NCI-H446 (cell line): Measurements from ENCODE around the gene TAF11L3.
"Not testable (repeated sequence)": the region's sequence is repeated elsewhere in the genome, so short reads cannot be mapped to it uniquely, and the experiment has no call there.

Experiments
- DNase-seq, 2 experiments: peaks; one replicate each; lab custom pipeline; 2025; lab: John Stamatoyannopoulos, UW

Gene TAF11L3

DNA sequence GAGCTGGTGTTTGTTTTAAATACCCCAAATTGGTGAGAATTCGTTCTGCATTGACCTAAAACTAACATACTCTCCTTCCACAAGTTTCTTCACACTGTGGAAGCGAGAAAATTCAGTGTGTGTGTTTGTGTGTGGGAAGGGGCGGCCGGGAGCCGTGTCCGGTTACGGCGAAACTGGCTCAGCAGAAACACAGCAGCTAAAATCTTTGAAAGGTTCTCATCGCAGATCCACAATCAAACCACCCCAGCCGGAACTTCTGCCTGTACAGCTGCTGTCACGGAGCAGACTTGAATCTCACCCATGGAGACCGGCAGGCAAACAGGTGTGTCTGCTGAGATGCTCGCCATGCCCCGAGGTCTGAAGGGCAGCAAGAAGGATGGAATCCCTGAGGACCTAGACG, at the start of gene TAF11L3:
Gene TAF11L3, plus strand, starts transcription at position 301 of the 400 bp plus-strand sequence.
- not testable (repeated sequence) for DNase-seq

DNA sequence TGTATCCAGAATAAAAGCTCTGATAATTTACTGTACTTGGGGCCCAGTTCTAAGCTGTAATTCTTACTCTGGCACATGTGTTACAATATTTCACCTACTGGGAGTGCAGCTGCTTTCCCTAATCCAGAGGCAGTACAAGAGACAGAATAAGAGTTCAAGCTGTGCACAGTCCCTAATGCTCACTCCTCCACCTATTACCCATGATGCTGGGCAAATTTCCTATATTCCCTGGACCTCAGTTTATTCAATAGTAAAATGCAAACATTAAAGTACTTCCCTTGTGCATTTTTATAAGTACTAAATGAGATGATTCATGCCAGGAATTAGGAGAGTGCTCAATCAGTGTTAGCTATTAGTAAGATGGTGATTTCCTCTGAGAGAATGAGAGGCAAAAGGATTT, 48.1 kb upstream of the TAF11L3 start:
- DNase-seq, result no peak

DNA sequence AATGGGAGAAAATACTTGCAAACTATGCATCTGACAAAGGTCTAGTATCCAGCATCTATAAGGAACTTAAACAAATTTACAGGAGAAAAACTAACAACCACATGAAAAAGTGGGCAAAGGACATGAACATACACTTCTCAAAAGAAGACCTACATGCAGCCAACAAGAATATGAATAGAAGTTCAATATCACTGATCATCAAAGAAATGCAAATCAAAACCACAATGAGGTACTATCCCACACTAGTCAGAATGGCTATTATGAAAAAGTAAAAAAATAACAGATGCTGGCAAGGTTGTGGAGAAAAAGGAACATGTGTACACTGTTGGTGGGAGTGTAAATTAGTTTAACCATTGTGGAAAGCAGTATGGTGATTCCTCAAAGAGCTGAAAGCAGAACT, 43.1 kb upstream of the TAF11L3 start:
- DNase-seq, result not testable (repeated sequence)

DNA sequence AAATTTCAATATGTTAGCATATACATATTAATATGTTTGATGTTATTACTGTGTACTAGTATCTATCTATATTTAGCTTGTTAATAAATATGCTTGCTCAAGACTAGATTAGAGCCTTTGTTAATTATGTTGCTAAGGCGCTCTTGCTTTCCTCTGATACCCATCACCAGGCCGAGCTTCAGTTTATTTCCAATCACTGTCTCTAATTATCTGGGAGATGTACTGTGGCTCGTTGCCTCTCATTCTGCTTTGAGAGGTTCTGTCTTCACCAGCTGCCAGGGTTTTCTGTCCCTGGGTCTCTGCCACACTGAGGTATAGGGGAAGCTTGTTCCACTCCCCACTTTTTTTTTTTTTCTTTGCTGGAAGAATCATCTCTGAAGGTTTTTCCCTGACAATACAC, 41.1 kb upstream of the TAF11L3 start:
- DNase-seq, result peak in 1 of 2 experiments; percentile 26

DNA sequence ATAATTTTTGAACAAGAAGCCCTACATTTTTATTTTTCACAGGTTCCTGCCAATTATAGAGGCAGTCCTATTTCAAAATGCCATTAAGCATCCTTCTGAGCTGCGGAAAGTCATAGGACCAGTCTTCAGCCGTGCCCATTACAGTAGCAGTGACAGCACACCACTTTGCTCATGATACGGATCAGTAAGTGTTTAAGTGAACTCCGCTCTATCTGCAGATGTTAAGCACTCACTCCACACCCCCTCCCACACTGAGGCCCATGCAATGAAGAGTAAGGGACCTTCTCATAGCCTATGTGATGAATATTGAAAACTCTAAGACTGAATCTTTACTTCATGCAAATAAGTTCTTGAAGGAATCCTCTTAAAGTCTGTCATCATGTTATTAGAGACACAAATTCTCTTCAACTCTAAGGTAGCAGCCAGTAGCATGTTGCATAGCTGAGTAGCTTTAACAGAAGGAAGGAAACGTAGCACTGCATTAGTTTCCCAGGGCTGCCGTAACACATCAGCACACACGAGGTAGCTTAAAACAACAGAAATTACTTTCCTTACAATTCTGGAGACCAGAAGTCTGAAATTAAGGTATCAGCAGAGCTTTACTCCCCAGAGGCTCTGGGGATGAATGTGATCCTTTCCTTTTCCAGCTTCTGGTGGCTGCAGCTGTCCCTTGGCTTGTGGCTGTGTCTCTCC, 40.4 kb upstream of the TAF11L3 start:
- no peak for DNase-seq

DNA sequence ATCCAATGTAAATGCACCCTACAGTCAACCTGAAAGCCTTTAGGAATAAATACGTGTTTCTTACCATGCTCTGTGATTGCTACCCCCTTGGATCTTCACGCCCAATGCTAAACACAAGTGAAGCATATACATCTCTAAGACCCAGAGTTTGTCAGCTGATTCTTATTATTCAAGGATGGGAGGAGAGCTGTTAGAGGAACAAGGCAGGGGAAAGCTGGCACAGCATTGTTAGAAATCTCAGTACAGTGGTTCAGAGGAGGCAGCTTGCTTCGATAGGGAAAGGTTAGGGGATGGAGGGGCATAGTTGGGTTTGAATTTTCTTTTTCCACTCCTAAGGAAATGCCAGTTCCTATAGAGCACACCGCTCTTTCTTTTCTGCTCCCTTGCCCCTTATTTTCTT, 36.8 kb upstream of the TAF11L3 start:
- DNase-seq, result peak in 1 of 2 experiments; percentile 24

DNA sequence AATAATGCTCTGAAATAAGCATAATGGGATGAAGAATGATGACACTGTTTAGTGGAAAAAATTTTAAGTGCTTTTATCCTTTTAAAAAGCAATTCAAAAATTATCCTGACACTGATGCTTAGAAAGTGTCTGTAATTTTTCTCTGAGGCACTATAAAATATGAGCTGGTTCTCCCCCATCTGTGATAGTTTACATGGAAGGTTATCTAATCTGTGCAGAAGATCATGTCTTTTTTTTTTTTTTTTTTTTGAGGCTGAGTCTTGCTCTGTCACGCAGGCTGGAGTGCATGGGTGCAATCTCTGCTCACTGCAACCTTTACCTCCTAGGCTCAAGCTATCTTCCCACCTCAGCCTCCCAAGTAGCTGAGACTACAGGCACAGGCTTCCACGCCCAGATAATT, 35.4 kb upstream of the TAF11L3 start:
- DNase-seq, result no peak

DNA sequence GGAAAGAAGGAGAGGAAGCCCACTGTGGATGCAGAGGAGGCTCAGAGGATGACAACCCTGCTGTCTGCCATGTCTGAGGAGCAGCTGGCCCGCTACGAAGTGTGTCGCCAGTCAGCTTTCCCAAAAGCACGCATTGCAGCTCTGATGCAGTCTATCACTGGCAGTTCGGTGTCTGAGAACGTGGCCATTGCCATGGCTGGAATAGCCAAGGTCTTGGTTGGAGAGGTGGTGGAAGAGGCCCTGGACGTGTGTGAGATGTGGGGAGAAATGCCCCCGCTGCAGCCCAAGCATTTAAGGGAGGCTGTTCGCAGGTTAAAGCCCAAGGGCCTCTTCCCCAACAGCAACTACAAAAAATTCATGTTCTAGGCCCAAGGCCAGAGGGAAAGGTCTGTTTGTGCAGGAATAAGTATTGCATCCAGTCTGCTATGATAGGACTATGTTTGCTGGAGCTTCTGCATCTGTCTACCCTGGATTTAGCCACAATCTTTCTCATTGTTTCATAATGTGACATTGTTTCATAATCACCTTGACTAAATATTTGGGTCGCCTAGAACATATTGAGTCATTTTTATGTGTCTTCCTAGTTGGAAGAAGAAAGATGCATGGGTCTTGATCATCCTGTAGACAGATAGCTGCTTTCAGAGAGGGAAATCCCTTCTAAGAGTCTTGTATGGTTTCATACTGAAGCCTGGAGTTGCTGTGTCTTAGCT, 31.5 kb upstream of the TAF11L3 start:
- not testable (repeated sequence) for DNase-seq

DNA sequence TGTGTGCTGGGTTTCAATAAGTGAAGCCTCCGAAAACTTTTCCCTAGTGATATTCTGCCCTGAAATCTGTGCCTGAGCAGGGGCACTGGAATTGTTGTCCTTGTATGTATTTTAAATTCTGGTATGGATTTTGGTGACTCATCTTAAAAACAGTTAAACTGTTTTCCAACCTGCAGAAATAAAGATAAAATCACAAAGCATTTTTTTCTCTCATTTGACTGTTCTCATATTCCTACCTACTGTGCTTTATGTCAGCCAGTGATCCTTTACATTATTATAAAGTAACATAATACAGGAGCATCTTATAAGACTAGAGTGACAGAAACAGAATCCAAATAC, 31.0 kb upstream of the TAF11L3 start:
- DNase-seq, result no peak

DNA sequence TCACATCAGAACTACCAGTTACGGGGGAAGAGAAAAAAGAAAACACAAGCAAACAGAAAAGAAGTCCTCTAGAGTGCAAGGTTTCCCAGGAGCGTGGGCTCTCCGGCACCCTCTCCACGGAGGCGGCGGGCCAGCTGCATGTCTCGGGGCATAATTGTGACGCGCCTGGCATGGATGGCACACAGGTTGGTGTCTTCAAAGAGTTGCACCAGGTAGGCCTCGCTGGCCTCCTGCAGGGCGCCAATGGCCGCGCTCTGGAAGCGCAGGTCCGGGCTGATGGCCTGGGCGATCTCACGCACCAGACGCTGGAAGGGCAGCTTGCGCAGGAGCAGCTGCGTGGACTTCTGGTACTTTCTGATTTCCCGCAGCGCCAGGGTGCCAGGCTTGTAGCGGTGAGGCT, 26.9 kb upstream of the TAF11L3 start:
- not testable (repeated sequence) for DNase-seq

DNA sequence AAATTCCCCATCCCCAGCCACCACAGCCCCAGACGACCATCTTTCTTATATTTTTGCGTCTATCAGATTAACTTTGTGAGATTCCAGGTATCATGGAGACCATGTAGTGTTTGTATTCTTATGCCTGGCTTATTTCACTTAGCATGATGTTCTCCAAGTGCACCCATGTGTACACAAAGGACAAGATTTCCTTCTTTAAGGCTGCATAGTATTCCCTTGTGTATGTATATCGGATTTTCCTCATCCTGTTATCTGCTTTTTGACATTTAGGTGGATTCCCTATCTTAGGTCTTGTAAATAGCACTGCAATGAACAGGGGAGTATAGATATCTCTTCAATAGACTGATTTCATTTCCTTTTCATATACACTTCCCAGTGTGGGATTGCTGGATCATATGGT, 25.4 kb upstream of the TAF11L3 start:
- no peak for DNase-seq

DNA sequence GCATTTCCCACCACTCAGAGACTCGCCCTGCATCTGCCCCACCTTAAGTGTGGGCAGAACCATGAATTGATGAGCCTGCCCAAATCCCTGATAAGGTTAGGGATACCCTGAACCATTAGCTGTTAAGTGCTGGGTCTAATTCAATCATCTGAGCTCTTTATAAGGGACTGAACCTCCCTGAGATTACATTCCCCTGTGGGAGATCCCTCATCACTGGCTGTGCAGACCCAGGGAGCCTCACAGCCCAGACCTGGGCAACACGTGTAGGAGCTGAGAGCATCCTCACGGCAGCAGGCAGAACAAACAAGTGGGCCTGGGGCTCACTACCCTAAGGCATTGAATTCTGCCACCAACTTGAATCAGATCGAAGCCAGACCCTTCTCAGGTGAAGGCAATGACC, 20.7 kb upstream of the TAF11L3 start:
- no peak for DNase-seq

DNA sequence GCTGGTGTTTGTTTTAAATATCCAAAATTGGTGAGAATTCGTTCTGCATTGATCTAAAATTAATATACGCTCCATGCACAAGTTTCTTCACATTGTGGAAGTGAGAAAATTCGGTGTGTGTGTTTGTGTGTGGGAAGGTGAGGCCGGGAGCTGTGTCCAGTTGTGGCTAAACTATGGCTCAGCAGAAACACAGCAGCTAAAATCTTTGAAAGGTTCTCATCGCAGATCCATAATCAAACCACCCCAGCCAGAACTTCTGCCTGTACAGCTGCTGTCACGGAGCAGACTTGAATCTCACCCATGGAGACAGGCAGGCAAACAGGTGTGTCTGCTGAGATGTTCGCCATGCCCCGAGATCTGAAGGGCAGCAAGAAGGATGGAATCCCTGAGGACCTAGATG, 20.2 kb upstream of the TAF11L3 start, which contains the start of gene TAF11L2:
Gene TAF11L2, plus strand, starts transcription at position 301 of the 400 bp plus-strand sequence.
- DNase-seq, result not testable (repeated sequence)

DNA sequence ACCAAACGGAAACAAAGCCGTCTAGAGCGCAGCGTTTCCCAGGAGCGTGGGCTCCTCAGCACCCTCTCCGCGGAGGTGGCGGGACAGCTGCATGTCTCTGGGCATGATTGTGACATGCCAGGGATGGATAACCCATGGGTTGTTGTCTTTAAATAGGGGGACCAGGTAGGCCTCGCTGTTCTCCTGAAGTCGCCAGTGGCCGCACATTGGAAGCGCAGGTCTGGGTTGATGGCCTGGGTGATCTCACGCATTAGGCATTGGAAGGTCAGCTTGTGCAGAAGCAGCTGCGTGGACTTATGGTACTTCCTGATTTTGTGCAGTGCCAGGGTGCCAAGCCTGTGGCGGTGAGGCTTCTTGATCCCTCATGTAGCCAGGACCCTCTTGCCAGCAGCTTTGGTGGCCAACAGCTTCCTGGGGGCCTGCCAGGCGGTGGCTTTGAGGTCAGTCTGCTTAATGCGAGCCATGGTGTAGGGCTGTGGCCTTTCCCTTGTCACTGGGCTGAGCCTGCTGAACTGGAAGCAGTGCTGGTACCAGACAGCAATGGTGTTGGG, 6.3 kb upstream of the TAF11L3 start:
- no peak for DNase-seq

DNA sequence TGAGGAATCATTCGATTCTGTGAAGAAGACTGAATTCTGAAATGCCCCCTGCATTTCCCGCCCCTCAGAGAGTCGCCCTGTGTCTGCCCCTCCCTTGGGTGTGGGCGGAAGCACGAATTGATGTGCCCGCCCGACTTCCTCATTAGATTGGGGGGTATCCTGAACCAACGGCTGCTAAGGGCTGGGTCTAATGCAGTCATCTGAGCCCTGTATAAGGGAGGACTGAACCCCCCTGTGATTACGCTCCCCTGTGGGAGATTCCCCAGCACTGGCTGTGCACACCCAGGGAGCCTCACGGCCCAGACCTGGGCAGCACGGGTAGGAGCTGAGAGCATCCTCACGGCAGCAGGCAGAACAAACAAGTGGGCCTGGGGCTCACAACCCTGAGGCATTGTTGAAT, 641 bp upstream of the TAF11L3 start:
- DNase-seq, result not testable (repeated sequence)

DNA sequence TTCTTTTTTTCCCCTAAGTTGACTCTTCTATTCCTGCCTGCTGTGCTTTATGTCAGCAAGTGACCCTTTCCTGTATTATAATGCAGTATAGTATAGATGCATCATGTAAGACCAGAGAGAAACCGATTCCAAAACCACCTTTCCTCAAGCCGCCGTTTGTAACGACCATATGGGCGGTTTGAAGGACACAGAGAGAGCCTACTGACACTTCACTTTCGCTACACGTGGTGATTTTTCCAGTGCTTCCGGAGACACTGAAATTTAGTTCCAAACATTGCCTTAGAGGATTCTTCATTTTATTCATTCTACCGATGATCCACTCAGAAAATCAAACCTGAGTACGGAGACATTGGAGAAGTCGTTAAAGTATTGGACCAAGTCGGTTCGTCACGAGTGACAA, 1.3 kb downstream of the TAF11L3 start:
- DNase-seq, result not testable (repeated sequence)

DNA sequence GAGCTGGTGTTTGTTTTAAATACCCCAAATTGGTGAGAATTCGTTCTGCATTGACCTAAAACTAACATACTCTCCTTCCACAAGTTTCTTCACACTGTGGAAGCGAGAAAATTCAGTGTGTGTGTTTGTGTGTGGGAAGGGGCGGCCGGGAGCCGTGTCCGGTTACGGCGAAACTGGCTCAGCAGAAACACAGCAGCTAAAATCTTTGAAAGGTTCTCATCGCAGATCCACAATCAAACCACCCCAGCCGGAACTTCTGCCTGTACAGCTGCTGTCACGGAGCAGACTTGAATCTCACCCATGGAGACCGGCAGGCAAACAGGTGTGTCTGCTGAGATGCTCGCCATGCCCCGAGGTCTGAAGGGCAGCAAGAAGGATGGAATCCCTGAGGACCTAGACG, 3.3 kb downstream of the TAF11L3 start, which contains the start of gene TAF11L4:
Gene TAF11L4, plus strand, starts transcription at position 301 of the 400 bp plus-strand sequence.
- not testable (repeated sequence) for DNase-seq

DNA sequence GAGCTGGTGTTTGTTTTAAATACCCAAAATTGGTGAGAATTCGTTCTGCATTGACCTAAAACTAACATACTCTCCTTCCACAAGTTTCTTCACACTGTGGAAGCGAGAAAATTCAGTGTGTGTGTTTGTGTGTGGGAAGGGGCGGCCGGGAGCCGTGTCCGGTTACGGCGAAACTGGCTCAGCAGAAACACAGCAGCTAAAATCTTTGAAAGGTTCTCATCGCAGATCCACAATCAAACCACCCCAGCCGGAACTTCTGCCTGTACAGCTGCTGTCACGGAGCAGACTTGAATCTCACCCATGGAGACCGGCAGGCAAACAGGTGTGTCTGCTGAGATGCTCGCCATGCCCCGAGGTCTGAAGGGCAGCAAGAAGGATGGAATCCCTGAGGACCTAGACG, 6.8 kb downstream of the TAF11L3 start, which contains the start of gene TAF11L5:
Gene TAF11L5, plus strand, starts transcription at position 301 of the 400 bp plus-strand sequence.
- not testable (repeated sequence) for DNase-seq

DNA sequence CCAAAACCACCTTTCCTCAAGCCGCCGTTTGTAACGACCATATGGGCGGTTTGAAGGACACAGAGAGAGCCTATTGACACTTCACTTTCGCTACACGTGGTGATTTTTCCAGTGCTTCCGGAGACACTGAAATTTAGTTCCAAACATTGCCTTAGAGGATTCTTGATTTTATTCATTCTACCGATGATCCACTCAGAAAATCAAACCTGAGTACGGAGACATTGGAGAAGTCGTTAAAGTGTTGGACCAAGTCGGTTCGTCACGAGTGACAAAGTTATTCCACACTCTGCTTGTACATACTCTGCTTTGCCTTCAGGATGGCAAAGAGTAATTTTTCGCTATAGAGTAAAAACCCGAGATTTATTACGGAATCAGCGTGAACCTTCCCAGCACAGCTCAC, 8.3 kb downstream of the TAF11L3 start:
- not testable (repeated sequence) for DNase-seq

DNA sequence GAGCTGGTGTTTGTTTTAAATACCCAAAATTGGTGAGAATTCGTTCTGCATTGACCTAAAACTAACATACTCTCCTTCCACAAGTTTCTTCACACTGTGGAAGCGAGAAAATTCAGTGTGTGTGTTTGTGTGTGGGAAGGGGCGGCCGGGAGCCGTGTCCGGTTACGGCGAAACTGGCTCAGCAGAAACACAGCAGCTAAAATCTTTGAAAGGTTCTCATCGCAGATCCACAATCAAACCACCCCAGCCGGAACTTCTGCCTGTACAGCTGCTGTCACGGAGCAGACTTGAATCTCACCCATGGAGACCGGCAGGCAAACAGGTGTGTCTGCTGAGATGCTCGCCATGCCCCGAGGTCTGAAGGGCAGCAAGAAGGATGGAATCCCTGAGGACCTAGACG, 10.2 kb downstream of the TAF11L3 start, which contains the start of gene TAF11L6:
Gene TAF11L6, plus strand, starts transcription at position 301 of the 400 bp plus-strand sequence.
- DNase-seq, result not testable (repeated sequence)
